ENCODE results near the gene ARIH2.

Gene ARIH2

DNA sequence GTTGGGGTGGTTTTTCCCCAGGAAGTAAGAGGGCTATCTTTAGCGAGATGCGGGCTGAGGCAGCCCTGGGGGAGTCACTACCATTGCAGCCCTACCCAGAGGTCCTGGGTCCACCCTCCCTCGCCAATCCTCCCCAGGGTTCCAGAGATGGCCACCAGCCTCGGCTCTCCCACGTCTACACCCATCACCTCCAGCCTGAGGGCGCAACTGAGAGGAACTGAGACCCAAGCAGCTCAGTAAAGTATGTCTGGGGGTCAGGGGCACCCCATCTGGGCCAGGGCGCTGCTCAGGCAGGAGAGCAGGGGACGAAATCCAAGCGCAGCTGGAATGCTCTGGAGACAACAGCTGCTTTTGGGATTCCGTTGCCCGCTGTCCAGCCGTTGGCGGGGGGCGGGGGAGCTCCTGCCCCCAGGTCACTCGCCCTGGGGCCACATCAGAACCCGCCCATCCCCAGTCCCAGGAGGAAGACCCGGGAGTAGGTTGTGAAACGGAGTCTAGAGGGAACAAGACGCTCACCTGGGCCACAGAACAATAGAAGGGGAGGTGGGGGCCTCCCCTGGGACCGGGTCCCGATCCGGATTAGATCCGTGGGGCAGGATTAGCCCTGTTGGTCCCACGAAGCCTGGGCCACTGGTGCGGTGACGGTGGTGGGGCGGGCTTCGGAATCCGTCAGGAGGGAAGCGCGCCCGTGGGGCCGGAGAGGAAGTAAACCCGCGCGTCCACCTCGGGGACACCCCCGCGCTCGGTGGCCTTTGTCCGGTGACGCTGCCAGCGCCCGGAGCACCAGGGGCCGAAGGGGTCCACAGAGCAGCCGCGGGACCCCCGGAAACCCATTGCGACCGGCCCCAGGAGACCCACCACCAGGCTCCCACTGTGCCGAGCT is 101.9 kb downstream of the ARIH2 start:
- peak; percentile 40 for DNase-seq (ENCODE audit: low read depth)

DNA sequence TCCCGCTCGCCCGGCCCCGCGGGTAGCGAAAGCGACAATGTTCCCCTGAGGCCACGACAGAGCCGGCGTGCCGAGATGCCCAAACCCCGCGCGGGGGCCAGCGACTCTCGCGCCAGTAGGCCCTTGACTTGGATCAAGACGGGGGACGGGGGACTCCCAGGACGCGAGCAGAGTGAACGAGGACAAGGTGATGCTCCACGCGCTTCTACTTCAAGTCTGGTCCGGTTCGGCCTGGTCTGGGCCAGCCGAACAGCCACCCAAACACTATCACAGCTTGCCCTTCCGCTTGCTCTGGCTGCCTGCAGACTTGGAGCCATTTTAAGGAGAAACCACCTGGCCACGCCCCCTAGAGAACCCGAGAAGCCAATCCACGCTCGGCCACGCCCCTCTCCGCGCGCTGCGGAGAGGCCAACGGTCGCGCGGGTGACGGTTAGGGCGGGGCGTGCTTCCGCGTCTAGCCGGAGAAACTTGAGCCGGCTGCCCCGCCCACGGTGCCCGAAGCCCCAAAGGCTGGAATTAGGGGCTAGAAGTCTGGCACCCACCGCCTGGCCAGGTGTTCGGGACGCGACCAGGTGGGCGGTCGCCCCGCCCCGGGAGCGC is 102.7 kb downstream of the ARIH2 start:
- peak; percentile 98 for DNase-seq (ENCODE audit: low read depth)

DNA sequence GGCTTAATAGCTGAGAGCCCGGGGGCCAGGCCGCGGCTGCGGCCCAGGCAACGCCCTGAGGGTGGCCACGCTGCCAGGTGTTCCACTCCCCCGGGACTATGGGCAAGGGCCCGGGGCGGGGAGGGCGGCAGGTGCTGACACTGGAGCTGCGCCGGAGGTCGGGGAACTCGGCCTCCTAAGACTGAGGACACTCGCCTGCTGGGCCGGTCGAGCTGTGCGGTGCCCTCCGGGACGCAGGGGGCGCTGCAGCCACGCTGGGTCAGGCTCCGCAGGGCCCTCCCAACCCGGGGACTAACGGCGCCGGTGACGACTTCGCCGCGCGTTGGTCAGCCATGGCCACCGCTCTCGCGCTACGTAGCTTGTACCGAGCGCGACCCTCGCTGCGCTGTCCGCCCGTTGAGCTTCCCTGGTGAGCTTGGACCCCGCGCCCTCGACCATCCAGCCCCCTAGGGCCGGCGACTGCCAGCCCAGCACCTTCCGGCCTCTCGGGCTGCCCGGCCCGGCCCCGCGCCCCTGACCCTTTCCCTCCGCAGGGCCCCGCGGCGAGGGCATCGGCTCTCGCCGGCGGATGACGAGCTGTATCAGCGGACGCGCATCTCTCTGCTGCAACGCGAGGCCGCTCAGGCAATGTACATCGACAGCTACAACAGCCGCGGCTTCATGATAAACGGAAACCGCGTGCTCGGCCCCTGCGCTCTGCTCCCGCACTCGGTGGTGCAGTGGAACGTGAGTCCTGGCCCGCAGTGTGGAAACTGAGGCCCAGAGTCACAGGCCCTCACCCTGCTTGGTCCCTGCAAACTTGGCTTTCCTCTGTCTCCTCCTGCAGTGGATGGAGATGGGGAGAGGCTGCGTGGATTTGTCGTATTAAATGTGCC is 103.4 kb downstream of the ARIH2 start, which contains the start of gene NDUFAF3:
Gene NDUFAF3, plus strand, starts transcription at position 309 of the 875 bp plus-strand sequence. Its CDS starts 24 bp downstream, at position 333.
- DNase-seq (ENCODE audit: low read depth), result peak; percentile 92

DNA sequence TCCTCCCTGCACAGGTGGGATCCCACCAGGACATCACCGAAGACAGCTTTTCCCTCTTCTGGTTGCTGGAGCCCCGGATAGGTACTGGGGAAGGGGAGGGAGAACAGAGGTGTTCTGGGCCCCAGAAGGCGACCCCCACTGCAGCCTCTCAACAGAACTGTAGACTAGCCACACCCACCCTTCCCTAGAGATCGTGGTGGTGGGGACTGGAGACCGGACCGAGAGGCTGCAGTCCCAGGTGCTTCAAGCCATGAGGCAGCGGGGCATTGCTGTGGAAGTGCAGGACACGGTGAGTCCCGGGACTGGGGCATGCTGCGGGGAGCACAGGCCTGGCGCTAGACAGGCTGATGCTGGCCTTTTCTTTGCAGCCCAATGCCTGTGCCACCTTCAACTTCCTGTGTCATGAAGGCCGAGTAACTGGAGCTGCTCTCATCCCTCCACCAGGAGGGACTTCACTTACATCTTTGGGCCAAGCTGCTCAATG is 104.1 kb downstream of the ARIH2 start:
- peak; percentile 60 for DNase-seq (ENCODE audit: low read depth)

DNA sequence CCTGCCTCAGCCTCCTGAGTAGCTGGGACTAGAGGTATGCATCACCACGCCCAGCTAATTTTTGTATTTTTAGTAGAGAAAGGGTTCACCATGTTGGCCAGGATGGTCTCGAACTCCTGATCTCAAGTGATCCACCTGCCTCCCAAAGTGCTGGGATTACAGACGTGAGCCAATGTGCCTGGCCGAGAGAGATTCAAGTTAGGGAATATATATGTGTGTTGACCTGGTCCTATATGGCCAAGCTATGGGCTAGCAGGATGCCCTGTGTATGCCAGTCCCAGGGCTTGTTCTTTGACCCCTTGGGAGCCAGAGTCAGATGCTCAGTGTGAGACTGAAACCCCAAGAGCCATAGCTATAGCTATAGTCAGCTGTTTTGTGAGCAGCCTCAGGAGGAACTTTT is 105.1 kb downstream of the ARIH2 start:
- no peak for DNase-seq (ENCODE audit: low read depth)

DNA sequence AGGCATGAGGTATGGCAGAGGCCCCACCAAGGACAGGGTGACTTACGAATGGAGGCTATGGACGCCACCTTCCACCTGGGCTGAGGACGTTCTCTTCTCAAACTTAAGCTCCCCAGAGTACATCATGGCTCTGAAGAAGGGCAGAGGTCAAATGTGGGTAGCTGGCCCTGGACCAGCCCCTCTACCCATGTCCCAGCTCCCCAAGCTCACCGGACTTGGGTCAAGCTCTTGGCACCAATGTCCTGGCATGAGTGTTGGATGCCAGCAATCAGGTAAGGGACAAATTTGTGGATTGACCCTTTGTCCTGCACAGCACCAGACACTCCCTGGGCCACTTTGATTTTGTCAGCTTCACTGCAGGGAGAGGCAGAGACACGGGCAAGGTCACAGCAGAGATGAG is 105.8 kb downstream of the ARIH2 start:
- DNase-seq (ENCODE audit: low read depth), result no peak

DNA sequence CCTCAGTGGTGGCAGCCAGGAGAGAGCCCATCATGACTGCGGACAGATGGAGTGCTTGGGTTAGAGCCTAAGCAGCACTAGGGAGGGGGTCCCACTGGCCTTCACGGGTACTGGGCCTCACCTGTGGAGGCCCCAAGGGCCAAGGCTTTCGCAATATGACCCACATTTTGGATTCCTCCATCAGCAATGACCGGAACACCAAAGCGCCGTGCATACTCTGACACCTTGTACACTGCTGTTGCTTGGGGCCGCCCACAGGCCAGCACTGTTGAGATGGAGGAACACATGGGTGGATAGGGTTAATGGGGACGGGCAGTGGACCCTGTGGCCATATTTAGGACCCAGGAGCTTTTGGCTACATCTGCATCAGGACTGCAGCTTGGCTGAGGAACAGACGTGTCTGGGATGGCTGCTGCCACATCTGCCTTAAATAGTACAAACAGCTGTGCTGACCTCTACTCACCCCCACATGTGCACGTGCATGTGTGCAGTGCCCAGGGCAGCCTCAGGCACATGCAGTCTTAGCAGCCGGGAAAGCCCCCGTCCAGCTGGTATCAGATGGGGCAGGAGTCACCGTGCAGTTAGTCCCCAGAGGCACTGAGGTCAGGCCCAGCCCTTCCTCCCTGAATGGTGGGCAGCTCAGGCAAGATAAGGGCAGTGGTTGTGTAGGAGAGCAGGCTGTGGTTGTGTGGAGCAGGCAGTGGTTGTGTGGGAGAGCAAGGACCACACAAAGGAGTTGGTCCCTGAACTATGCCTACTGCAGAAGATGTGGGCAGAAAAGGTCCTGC is 106.6 kb downstream of the ARIH2 start:
- DNase-seq (ENCODE audit: low read depth), result no peak

DNA sequence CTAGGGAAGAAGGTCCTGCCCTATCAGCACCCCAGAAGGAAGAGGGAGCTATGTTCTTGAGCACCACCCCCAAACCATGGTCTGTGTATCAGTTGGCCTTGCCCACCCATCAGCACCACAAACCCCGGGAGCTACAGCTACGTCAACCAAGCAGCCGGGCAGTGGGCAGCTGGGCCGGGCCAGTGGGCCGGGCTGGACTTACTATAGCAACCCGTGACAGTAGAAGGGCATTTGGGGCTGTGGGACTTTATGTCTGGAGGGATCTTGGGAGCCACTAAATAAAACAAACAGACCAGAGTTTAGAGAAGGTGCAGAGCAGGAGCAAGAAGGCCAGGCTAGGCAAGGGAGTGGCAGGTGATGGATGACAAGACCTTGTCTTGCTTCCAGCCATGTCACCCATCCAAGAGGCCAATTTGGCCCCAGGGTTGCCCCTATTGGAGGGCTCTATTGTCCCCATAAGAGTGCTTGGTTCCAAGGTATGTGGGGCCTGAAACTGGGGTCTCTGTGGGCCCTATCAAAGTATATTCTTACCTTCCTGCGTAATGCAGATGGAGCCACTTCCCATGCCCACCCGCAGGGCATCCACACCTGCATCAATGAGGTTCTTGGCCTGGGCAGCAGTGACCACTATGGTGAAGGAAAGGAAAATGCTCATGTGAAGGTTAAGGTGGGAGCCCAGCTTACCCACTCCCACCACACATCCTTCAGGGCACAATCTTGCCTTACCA is 107.3 kb downstream of the ARIH2 start:
- DNase-seq (ENCODE audit: low read depth), result no peak

DNA sequence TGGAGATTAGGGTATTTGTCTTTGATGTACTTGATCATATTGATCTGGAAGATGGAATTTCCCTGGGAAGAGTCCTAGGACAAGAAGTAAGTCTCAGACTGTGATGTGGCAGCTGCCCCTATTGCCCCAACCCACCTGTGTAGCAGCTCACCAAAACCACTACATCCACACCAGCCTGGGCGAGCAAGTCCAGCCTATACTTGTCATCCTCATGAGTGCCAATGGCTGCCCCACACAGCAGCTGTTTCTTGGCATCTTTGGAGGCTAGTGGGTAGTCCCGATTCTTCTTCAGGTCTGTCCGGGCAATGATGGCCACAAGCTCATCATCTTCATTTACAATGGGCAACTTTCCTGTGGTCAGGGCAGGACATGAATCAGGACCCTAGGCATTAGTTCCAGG is 107.9 kb downstream of the ARIH2 start:
- DNase-seq (ENCODE audit: low read depth), result no peak

DNA sequence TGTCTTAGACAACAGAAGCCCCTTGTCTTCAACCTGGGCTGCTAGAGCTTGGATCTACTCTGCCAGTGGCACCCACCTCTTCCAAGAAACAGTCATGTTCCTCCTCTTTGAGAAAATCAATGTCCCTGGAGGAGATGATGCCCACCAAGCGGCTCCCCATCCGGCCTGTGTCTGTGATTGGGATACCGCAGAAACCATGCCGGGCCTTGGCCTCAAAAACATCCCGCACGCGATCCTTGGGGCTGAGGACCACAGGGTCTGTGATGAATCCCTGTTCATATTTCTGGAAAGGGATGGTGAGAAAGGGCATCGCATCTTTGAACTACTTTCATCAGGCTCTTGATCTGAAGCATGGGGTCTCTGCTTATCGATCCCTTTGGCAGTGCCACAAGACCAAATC is 109.0 kb downstream of the ARIH2 start:
- DNase-seq (ENCODE audit: low read depth), result no peak

DNA sequence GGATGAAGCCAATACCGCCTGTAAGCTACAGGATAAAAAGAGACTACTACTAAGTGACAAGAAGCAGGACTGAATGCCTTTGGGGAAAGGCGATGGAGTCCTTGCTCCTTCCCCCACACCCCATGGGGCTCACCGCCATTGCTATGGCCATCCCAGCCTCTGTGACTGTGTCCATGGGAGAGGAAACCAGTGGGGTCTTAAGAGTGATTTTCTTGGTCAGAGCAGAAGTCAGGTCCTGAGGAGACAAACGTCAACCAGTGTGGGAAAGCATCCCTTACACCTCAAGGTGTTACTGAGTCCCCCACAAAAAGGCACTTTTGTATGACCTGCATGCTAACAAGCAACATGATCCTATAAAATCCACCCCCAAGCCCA is 109.6 kb downstream of the ARIH2 start:
- DNase-seq (ENCODE audit: low read depth), result no peak

DNA sequence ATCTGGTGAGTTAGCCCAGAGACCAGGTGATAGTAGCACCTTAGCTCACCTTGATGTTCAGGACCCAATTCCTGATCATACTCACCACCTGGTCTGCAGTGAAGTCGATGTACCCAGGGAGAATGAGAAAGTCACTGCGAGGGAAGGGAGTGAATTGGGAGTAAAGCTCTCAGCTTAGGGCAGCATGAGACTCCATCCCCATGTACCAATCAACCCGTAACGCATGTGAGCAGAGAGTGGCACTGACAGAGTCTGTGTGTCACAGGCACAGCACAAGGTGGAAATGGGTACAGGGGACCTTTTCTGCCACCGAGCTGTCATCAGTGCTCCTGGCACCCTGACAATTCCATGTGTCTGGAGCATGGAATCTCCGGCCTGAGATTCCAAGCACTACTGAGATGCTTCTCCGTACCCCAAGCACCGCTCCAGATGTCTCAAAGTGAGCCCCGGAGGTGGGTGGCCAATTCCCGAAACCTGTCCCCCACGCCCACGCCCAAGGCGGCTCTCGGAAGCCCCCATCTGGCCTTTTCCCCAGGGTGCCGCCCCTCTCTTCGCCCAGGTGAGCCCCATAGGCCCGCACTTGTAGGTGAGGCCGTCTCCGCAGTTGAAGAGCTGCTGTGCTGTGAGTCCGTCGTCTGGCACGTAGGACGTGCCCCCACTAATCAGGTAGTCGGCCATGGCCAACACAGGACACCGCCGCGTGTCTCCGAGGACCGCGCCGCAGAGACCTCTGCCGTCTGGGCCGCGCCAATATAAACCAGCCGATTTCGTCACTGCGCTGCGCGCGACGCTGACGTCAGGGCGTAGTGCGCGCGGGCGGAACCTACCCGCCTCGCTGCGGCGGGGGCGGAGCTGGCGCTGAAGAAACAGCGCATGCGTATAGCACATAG is 110.3 kb downstream of the ARIH2 start, which contains the start of gene IMPDH2:
Gene IMPDH2, minus strand, starts transcription at position 726 of the 890 bp plus-strand sequence. Its CDS starts 48 bp downstream, at position 678.
- peak; percentile 93 for DNase-seq (ENCODE audit: low read depth)

DNA sequence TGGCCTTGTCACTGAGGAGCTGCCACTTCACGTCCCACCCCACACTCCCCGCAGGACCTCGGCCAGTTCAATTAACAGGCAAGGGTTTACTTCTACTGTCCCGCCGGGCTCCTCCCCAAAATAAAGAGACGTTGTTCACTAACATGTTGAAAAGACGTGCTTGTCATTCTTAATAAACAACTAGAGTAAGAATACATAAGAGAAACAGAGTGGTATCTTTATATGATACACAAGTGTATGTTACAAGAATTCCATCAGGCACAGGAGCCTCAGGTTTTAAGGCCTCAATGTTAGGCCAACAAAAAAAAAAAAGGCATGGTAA is 110.9 kb downstream of the ARIH2 start:
- no peak for DNase-seq (ENCODE audit: low read depth)

DNA sequence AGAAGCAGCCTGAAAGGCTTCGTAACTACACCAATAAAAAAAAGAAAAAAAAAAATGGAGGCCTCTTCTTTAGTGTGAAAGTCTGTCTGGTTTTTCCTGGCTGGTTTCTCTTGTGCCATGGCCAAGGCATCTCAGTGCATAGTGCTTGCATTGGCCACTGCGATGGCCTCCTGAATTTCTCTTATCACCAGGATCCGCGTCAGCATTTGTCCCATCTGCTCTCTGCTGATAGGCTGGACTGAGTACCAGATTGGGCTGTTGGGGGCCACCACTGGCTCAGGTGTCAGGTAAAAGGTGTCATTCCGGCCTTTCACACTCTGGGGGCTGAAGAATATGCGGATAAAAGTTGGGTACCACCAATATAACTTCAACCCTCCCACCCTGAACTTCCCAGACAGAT is 111.7 kb downstream of the ARIH2 start:
- no peak for DNase-seq (ENCODE audit: low read depth)

DNA sequence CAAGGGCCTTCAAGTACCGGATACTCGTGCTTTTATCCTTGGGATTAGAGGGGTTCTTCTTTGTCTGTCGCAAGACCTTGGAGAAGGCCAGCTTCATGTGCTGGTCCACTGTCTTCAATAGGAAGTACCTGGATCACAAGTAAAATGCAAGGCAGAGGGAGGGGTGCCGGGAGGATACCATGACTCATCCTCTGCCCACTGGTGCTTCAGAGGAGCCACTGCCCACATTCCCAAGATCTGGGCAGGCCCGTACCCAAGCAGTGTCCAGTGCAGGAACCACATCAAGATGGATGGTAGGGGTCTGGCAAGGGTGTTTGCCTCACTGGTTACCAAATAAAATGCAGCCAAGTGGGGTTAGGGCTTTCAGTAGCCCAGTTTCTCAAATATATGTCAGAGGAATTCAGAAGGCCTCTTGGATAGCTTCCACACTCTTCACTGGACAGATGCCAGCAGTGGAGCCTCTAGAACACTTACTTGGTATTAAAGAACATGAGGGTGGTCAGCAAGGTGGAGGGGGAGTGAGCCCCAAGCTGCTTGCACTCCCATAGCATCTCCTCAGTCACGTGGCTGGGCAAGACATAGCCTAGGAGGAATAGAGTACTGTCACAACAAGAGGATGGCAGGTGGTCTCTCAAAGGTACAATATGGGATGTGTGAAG is 114.1 kb downstream of the ARIH2 start:
- DNase-seq (ENCODE audit: low read depth), result peak; percentile 28

DNA sequence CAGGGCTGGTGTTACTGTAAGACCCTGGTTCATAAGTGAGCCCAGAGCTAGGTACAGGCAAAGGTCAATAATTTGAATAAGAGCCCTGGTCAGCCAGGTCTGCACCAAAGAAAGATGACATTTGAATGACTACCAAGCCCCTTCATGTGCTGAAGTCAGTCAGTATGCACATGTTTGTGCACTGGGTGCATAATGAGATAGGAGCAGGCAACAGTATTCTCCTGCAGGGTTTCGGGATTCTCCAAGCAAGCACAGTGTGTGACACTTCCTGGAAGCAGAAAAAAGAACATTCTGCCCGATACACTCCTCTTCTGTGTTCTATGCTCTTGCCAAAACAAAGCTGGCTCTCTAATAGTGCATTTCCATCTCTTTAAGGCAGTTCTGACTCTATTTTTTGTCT is 116.0 kb downstream of the ARIH2 start:
- DNase-seq (ENCODE audit: low read depth), result no peak

DNA sequence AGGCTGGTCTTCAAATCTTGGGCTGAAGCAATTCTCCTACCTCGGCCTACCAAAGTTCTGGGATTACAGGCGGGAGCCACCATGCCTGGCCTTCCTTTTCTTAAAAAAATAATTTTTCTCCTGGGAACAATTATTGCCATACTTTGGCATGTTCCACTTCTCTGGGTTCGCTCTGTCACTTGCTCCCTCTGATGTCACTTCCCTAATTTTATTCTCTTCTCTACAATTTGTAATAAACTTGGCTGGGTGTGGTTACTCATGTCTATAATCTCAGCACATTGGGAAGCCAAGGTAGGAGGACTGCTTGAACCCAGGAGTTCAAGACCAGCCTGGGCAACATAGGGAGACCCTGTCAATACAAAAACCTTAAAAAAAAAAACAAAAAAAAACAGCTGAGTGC is 116.6 kb downstream of the ARIH2 start:
- no peak for DNase-seq (ENCODE audit: low read depth)

Data from ELR (cell line).